HepG2 (cell line): ENCODE measurements around the gene TOGARAM1. TPM values are rescaled to one million over a fixed set of nuclear protein-coding genes. Genes with fewer than 3 reads are reported as not detected.
A peak's percentile ranks its signal among the peaks of the same experiment; 100 is the strongest.

Experiments used
- CAMTA2 ChIP-seq: sonication (generic); formaldehyde crosslinking; IDR thresholded peaks from 2 replicates; pipeline ENCODE4 v1.4.0; 2020; ENCODE audit warnings: mild to moderate bottlenecking, missing genetic modification reagents, borderline replicate concordance
- DDIT3 ChIP-seq: sonication (generic); formaldehyde crosslinking; IDR thresholded peaks from 2 replicates; pipeline ENCODE4 v1.4.0; 2020; ENCODE audit warnings: mild to moderate bottlenecking, missing genetic modification reagents
- FIP1L1 ChIP-seq: fragments of 200-400 bp; formaldehyde crosslinking; IDR thresholded peaks from 2 replicates; pipeline ENCODE4 v1.6.1; 2018; ENCODE audit warnings: low read depth, mild to moderate bottlenecking, low read length, moderate library complexity, borderline replicate concordance; ENCODE audit not compliant: insufficient read depth
- GATA4 ChIP-seq: sonication (generic); IDR thresholded peaks from 2 replicates; pipeline ENCODE4 v1.6.1; 2016; ENCODE audit warnings: antibody characterized with exemption, low read depth, borderline replicate concordance
- GLMP ChIP-seq: sonication (generic); formaldehyde crosslinking; IDR thresholded peaks from 2 replicates; pipeline ENCODE4 v1.9.0; 2021; ENCODE audit warnings: missing genetic modification reagents, mild to moderate bottlenecking, borderline replicate concordance
- HNF4G ChIP-seq, 2 experiments: sonication (generic) in 1 of 2; formaldehyde crosslinking in 1 of 2; IDR thresholded peaks; 2 replicates each; pipeline versions ENCODE4 v1.4.0 to v1.6.1; 2011 to 2020; ENCODE audit warnings: borderline replicate concordance in 2 of 2, low read depth in 2 of 2, mild to moderate bottlenecking in 2 of 2, low read length in 1 of 2, missing genetic modification reagents in 1 of 2, moderate library complexity in 1 of 2
- KDM5B ChIP-seq: sonication (generic); formaldehyde crosslinking; IDR thresholded peaks from 2 replicates; pipeline ENCODE4 v1.4.0; 2020; ENCODE audit warnings: missing genetic modification reagents, mild to moderate bottlenecking, borderline replicate concordance
- KMT2A ChIP-seq: sonication (generic); formaldehyde crosslinking; IDR thresholded peaks from 2 replicates; pipeline ENCODE4 v1.4.0; 2020; ENCODE audit warnings: missing genetic modification reagents
- MAFK ChIP-seq, 2 experiments: IDR thresholded peaks in 1 of 2; conservative IDR thresholded peaks in 1 of 2; 2 replicates each; pipeline ENCODE4 v1.6.1; 2011; ENCODE audit warnings: improper control_type of control experiment in 2 of 2, low read length in 2 of 2
- MEIS1 ChIP-seq: sonication (generic); formaldehyde crosslinking; IDR thresholded peaks from 2 replicates; pipeline ENCODE4 v1.9.0; 2021; ENCODE audit warnings: mild to moderate bottlenecking, missing genetic modification reagents, moderate library complexity, borderline replicate concordance
- MYC ChIP-seq: sonication (generic); formaldehyde crosslinking; IDR thresholded peaks from 2 replicates; pipeline ENCODE4 v1.9.0; 2021; ENCODE audit warnings: missing genetic modification reagents, borderline replicate concordance
- NR3C1 ChIP-seq: sonication (generic); formaldehyde crosslinking; IDR thresholded peaks from 2 replicates; pipeline ENCODE4 v1.4.0; 2020; ENCODE audit warnings: missing genetic modification reagents
- PHF21A ChIP-seq: sonication (generic); formaldehyde crosslinking; IDR thresholded peaks from 2 replicates; pipeline ENCODE4 v1.5.0; 2020; ENCODE audit warnings: mild to moderate bottlenecking, missing genetic modification reagents
- PPARG ChIP-seq: conservative IDR thresholded peaks from 2 replicates; pipeline ENCODE4 v1.6.1; 2016; ENCODE audit warnings: missing biosample characterization, missing genetic modification reagents
- RAD21 ChIP-seq: fragments of 450-650 bp; formaldehyde crosslinking; IDR thresholded peaks from 2 replicates; pipeline ENCODE4 v1.5.0; 2020; ENCODE audit warnings: mild to moderate bottlenecking
- RBFOX2 ChIP-seq: fragments of 200-400 bp; formaldehyde crosslinking; IDR thresholded peaks from 2 replicates; pipeline ENCODE4 v1.6.1; 2017; ENCODE audit warnings: low read depth, mild to moderate bottlenecking, low read length
- RFX3 ChIP-seq: IDR thresholded peaks from 2 replicates; pipeline ENCODE4 v1.6.1; 2016; ENCODE audit warnings: missing biosample characterization, missing genetic modification reagents
- SYNCRIP ChIP-seq: fragments of 200-400 bp; formaldehyde crosslinking; IDR thresholded peaks from 2 replicates; pipeline ENCODE4 v1.6.1; 2018; ENCODE audit warnings: mild to moderate bottlenecking, low read depth, low read length; ENCODE audit not compliant: insufficient read depth
- TSC22D2 ChIP-seq: sonication (generic); formaldehyde crosslinking; IDR thresholded peaks from 2 replicates; pipeline ENCODE4 v1.5.1; 2020; ENCODE audit warnings: missing genetic modification reagents, mild to moderate bottlenecking, borderline replicate concordance
- ZMAT3 ChIP-seq: sonication (generic); formaldehyde crosslinking; conservative IDR thresholded peaks from 2 replicates; pipeline ENCODE4 v1.7.0; 2021; ENCODE audit warnings: missing genetic modification reagents
- ZNF280D ChIP-seq: sonication (generic); formaldehyde crosslinking; IDR thresholded peaks from 2 replicates; pipeline ENCODE4 v1.5.1; 2020; ENCODE audit warnings: mild to moderate bottlenecking, missing genetic modification reagents
- ZNF556 ChIP-seq: sonication (generic); formaldehyde crosslinking; IDR thresholded peaks from 2 replicates; pipeline ENCODE4 v1.4.0; 2020; ENCODE audit warnings: mild to moderate bottlenecking, missing genetic modification reagents, borderline replicate concordance
- ZNF567 ChIP-seq: sonication (generic); formaldehyde crosslinking; IDR thresholded peaks from 2 replicates; pipeline ENCODE4 v1.8.1; 2023; ENCODE audit warnings: mild to moderate bottlenecking, missing genetic modification reagents, borderline replicate concordance
- ZNF850 ChIP-seq: sonication (generic); formaldehyde crosslinking; conservative IDR thresholded peaks from 2 replicates; pipeline ENCODE4 v1.9.0; 2021; ENCODE audit warnings: mild to moderate bottlenecking, missing genetic modification reagents
- ZSCAN25 ChIP-seq: sonication (generic); formaldehyde crosslinking; IDR thresholded peaks from 2 replicates; pipeline ENCODE4 v1.8.0; 2022; ENCODE audit warnings: mild to moderate bottlenecking, missing genetic modification reagents
- polyA plus RNA-seq, 8 experiments: library from polyadenylated mRNA; depleted of rRNA in 3 of 8; stranded (reverse) in 7 of 8; unstranded in 1 of 8; fragments of >200 nt; fragmentation: Illumina TruSeq in 4 of 8; extraction: Trizol in 4 of 8; gene quantifications; 2 replicates each; pipeline versions ENCODE4 v1.2.1 to v1.2.3, GENCODE V29; 2011 to 2016; ENCODE audit warnings: low read depth in 4 of 8, missing spikeins in 1 of 8, mixed read lengths in 1 of 8; ENCODE audit not compliant: insufficient read depth in 1 of 8
- total RNA-seq, 5 experiments: library from RNA; depleted of rRNA; stranded (reverse); fragments of >200 nt; fragmentation: Illumina TruSeq; extraction: Trizol; gene quantifications; 2 replicates each; pipeline ENCODE4 v1.2.3, GENCODE V29; 2016; ENCODE audit warnings: low read depth in 1 of 5

Gene TOGARAM1
- total and polyA plus RNA-seq, 2 of the 13 experiments (the other 11 are each of a cell fraction or from before 2014, with no cell fraction given): 5.6 to 9.8 TPM

GRCh38 chr14:45083976-45084722 is 122.2 kb downstream of the TOGARAM1 start, which contains the start of gene PRPF39 (continued):
- TF ChIP-seq ZNF280D (CRISPR knock-in tag): peak; percentile 73
- 0 out of 2 replicates have a peak, but pooled peaks have one; percentile 48 for TF ChIP-seq ZMAT3
- TF ChIP-seq ZSCAN25 (CRISPR knock-in tag): no peak
- peak; percentile 85 for TF ChIP-seq ZNF556
- 0 out of 2 replicates have a peak, but pooled peaks have one; percentile 48 for TF ChIP-seq ZNF567 (CRISPR knock-in tag)
- TF ChIP-seq MEIS1 (CRISPR knock-in tag): no peak
- no peak for TF ChIP-seq MAFK (conservative IDR thresholded peaks at IDR 0.05 in 1 of 2, IDR thresholded peaks at IDR 0.05 in 1 of 2; ENCODE audit: low read length in 2 of 2)
- peak; percentile 53 for TF ChIP-seq RAD21 (CRISPR knock-in tag)
- peak; percentile 85; the same call in 1 of the 2 replicates for TF ChIP-seq CAMTA2 (CRISPR knock-in tag)
- peak; percentile 78; the same call in 1 of the 2 replicates for TF ChIP-seq MYC (CRISPR knock-in tag)
- no peak for TF ChIP-seq HNF4G (IDR thresholded peaks at IDR 0.05; ENCODE audit: borderline replicate concordance, low read depth, low read length)
- peak; percentile 44; the same call in 1 of the 2 replicates for TF ChIP-seq HNF4G (CRISPR knock-in tag; IDR thresholded peaks at IDR 0.05; ENCODE audit: borderline replicate concordance, low read depth)
- TF ChIP-seq PHF21A (CRISPR knock-in tag): no peak
- TF ChIP-seq RFX3 (CRISPR knock-in tag): no peak
- TF ChIP-seq FIP1L1: no peak
- no peak for TF ChIP-seq GLMP (CRISPR knock-in tag)
- no peak for TF ChIP-seq ZNF850 (CRISPR knock-in tag)
- TF ChIP-seq RBFOX2: peak; percentile 89
- TF ChIP-seq SYNCRIP: no peak
- TF ChIP-seq KMT2A (CRISPR knock-in tag): peak; percentile 82
- no peak for TF ChIP-seq DDIT3
- TF ChIP-seq GATA4: peak; percentile 64; the same call in 1 of the 2 replicates
- TF ChIP-seq TSC22D2 (CRISPR knock-in tag): no peak
- peak; percentile 82; the same call in 1 of the 2 replicates for TF ChIP-seq KDM5B (CRISPR knock-in tag)
- no peak for TF ChIP-seq NR3C1 (CRISPR knock-in tag)
- TF ChIP-seq PPARG: no peak
